Placental epithelial cell (primary cell): ENCODE results near the gene DTX2. TPM values are rescaled to one million over a fixed set of nuclear protein-coding genes. Genes with fewer than 3 reads are reported as not detected.

Experiments
- small RNA-seq: library from RNA; depleted of rRNA; stranded (forward); fragments of <200 nt; gene quantifications from one replicate; pipeline ENCODE3, GENCODE V24; 2012
- total RNA-seq: library from RNA; depleted of rRNA; stranded (reverse); fragments of >200 nt; gene quantifications from 2 replicates; pipeline ENCODE4 v1.2.3, GENCODE V29; 2012

Gene DTX2
- total RNA-seq = 10.2 and 11.8 TPM in 2 replicates

DNA sequence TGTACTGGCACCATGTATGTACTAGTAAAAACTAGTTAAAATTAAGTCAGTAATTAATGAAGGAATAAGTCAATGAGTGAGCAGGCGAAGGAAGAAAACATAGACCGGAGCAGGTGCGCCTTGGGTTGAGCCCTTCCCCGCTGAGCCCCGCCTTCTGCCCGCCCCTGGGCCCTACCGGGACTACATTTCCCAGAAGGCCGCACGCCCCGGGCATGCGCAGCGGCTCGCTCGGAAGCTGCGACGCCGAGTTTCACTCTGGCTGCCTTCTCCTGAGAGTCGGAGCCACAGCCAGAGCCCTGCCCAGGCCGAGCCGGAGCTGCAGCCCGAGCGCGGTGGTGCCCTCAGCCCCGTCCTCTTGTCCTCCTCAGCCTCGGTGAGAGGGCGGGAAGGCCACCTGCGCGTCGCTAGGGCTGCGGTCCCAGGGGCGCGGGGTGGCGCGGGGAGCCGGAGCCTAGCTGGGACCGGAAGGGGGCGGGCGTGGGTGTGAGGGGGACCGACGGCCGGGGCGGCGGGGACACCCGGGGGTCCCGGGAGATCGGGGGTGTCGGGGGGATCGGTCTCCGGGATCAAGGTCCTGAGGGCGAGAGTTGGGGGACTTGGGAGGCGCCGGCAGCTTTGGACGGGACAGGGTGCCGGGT lies at the start of gene DTX2:
Gene DTX2 (plus strand): TSS at position 246 of the 638 bp plus-strand sequence. CDS start 18,801 bp downstream, outside the sequence.

GRCh38 chr7:76424413-76425111 lies 36.9 kb upstream of the DTX2 start, which contains the start of gene ZP3:
Gene ZP3, plus strand, starts transcription at chr7:76424950. Its CDS starts 15 bp downstream, at chr7:76424965.

DNA sequence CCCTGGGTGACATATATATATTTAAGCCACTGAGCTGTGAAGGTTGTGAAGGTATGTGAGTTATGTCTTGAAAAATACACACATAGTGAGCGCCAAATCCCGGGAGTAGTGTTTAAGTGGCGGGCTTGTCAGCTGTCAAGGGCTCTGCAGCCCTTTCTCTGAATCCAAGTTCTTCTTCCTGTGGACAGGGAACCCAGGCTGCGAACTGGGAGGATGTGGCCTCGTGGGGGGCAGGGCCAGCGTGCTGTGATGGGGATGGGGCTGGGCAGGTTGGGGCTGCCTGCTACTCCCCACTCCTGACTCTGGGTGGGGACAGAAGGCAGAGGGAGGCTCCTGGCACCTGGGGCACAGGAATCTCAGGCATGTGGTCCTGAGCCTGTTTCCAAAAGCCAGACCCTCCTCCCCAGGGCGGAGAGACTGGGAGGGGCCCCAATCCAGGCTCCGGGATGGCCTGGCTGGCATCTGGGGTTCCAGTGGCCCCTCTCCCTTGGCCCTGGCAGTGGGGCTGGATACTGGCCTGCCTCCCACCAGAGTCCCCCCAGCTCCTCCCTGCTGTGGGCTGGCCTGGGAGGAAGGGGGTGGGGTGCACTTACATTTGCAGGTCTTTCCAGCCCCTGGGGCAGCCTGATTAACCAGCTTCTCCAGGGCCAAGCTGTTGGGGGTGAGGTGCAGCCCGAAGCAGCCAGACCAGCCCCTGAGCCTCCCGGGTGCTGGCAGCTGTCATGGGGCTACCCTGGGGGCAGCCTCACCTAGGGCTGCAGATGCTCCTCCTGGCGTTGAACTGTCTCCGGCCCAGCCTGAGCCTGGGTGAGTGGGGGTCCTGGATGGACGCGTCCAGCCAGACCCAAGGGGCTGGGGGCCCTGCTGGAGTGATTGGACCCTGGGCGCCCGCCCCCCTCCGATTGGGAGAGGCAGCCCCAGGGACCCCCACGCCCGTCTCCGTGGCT lies 48.7 kb downstream of the DTX2 start, which contains the start of gene UPK3B:
Gene UPK3B (plus strand): TSS at position 622 of the 947 bp plus-strand sequence. CDS start 101 bp downstream, at position 723.

GRCh38 chr7:76543197-76543596 lies 81.7 kb downstream of the DTX2 start, which contains the start of gene SPDYE16:
Gene SPDYE16, minus strand, starts transcription at chr7:76543297. Its CDS starts 1,838 bp downstream, at chr7:76541459.

Small RNAs within 50 kb of the gene (small RNA-seq; reads per million reads assigned to genes)
- not detected for gene RF00019

Other genes starting within 250 kb of the DTX2 start
- 217 and 235 TPM in 2 replicates for gene HSPB1, start 159.0 kb upstream of the DTX2 start, total RNA-seq
- gene YWHAG, start 102.7 kb upstream of the DTX2 start, total RNA-seq = 70.7 and 82.5 TPM in 2 replicates
- gene SSC4D, start 52.0 kb upstream of the DTX2 start, total RNA-seq = 1.6 and 6.3 TPM in 2 replicates
- 0.98 and 4.7 TPM in 2 replicates for gene ZP3, start 36.8 kb upstream of the DTX2 start, total RNA-seq
- gene UPK3B, start 48.8 kb downstream of the DTX2 start, total RNA-seq = 23.4 and 47.5 TPM in 2 replicates
- gene SPDYE16, start 81.6 kb downstream of the DTX2 start, total RNA-seq = under 0.01 and 0.39 TPM in 2 replicates
- 4.7 and 7.1 TPM in 2 replicates for gene POMZP3, start 165.6 kb downstream of the DTX2 start, total RNA-seq